ENCODE measurements around the gene HNMT. TPM values are rescaled to one million over a fixed set of nuclear protein-coding genes. Genes with fewer than 3 reads are reported as not detected.

HNMT gene
- total RNA-seq, 4 donors from 2014 or later, result 21.5 to 122 (median 60.4) TPM

- Histone ChIP-seq H3K27me3 (no peaks in the 10 kb centered on the region), H3K36me3 (no peaks in the 10 kb centered on the region), H3K4me1 (no peaks in the 10 kb centered on the region), H3K4me3 (no peak overlapping the region), H3K9me3 (no peaks in the 10 kb centered on the region), H3K27ac (peak overlapping the region; percentile 14 to 36)
- intact Hi-C loops (cut with DNase I; ENCODE audit: low total_unique reads), result no loop called here
- TF ChIP-seq CTCF (IDR thresholded peaks at IDR 0.05) (no peak), POLR2A (IDR thresholded peaks at IDR 0.05) (no peak)
- no peak for DNase-seq
These were observed 22.0 kb upstream of the HNMT start for GRCh38 chr2:137942037-137942832.

- Histone ChIP-seq H3K9me3 (no peaks in the 10 kb centered on the region), H3K36me3 (no peaks in the 10 kb centered on the region), H3K27me3 (no peaks in the 10 kb centered on the region), H3K4me3 (no peak overlapping the region), H3K4me1 (no peaks in the 10 kb centered on the region), H3K27ac (no peak overlapping the region)
- intact Hi-C loops (cut with DNase I; ENCODE audit: low total_unique reads), result no loop called here
- no peak for DNase-seq
- TF ChIP-seq CTCF (IDR thresholded peaks at IDR 0.05), result no peak
- TF ChIP-seq POLR2A (IDR thresholded peaks at IDR 0.05), result no peak
These were observed 21.2 kb upstream of the HNMT start for GRCh38 chr2:137942833-137943677.

- intact Hi-C loops (cut with DNase I; ENCODE audit: low total_unique reads), result no loop called here
- H3K4me3 ChIP-seq, result no peak overlapping the region
- no peaks in the 10 kb centered on the region for H3K9me3 ChIP-seq
- no peaks in the 10 kb centered on the region for H3K4me1 ChIP-seq
- no peak overlapping the region for H3K27ac ChIP-seq
- no peaks in the 10 kb centered on the region for H3K36me3 ChIP-seq
- DNase-seq, result no peak
- no peaks in the 10 kb centered on the region for H3K27me3 ChIP-seq
- no peak for TF ChIP-seq POLR2A (IDR thresholded peaks at IDR 0.05)
- no peak for TF ChIP-seq CTCF (IDR thresholded peaks at IDR 0.05)
These were observed 20.5 kb upstream of the HNMT start for GRCh38 chr2:137943678-137944347.

- Histone ChIP-seq H3K27me3 (no peaks in the 10 kb centered on the region), H3K36me3 (no peaks in the 10 kb centered on the region), H3K27ac (no peak overlapping the region), H3K9me3 (no peaks in the 10 kb centered on the region), H3K4me1 (no peaks in the 10 kb centered on the region), H3K4me3 (no peak overlapping the region)
- no peak for TF ChIP-seq POLR2A (IDR thresholded peaks at IDR 0.05)
- no peak for TF ChIP-seq CTCF (IDR thresholded peaks at IDR 0.05)
- DNase-seq, result no peak
- intact Hi-C loops (cut with DNase I; ENCODE audit: low total_unique reads), result no loop called here
These were observed 19.6 kb upstream of the HNMT start for GRCh38 chr2:137944714-137945113.
